Choroid plexus epithelial cell (primary cell): ENCODE results near the gene TLCD2.

Experiments
- DNase-seq: peaks from one replicate; pipeline ENCODE4 v3.0.0-alpha.2; 2010; ENCODE audit warnings: low read depth
- H3K4me3 ChIP-seq: 2 replicates; pipeline ENCODE4 v1.5.1; 2011; ENCODE audit warnings: low read depth, mild to moderate bottlenecking, control low read depth, low read length, moderate library complexity
- CTCF ChIP-seq: conservative IDR thresholded peaks from 2 replicates; pipeline ENCODE4 v1.5.1; 2011; ENCODE audit warnings: low read depth, mild to moderate bottlenecking, control low read depth, inconsistent platforms, low read length, moderate library complexity

Gene TLCD2

GRCh38 chr17:1753767-1754429 lies 43.7 kb upstream of the TLCD2 start:
- H3K4me3 ChIP-seq = no peak overlapping the region
- no peak for TF ChIP-seq CTCF
- DNase-seq = no peak

GRCh38 chr17:1752425-1753262 lies 42.5 kb upstream of the TLCD2 start:
- no peak overlapping the region for H3K4me3 ChIP-seq
- DNase-seq = no peak
- no peak for TF ChIP-seq CTCF

GRCh38 chr17:1750628-1751027 lies 40.5 kb upstream of the TLCD2 start:
- TF ChIP-seq CTCF = no peak
- H3K4me3 ChIP-seq = no peak overlapping the region
- DNase-seq = no peak

- H3K4me3 ChIP-seq = no peak overlapping the region
- DNase-seq = no peak
- TF ChIP-seq CTCF = no peak
These were observed 36.9 kb upstream of the TLCD2 start for GRCh38 chr17:1746975-1747543.

GRCh38 chr17:1745513-1746020 lies 35.4 kb upstream of the TLCD2 start:
- H3K4me3 ChIP-seq = no peak overlapping the region
- no peak for TF ChIP-seq CTCF
- DNase-seq = no peak

- no peak for TF ChIP-seq CTCF
- no peak overlapping the region for H3K4me3 ChIP-seq
- DNase-seq = no peak
These were observed 34.7 kb upstream of the TLCD2 start for GRCh38 chr17:1744551-1745512.
